AG04449 (cell line): ENCODE data around the gene ESAM.
"Not testable (repeated sequence)": the region's sequence is repeated elsewhere in the genome, so short reads cannot be mapped to it uniquely, and the experiment has no call there.

ENCODE experiments used
- CTCF ChIA-PET: fragments of 350-600 bp; formaldehyde crosslinking; extraction: SDS; loops from one replicate; lab custom pipeline; 2021; ENCODE audit warnings: antibody characterized with exemption; lab: Yijun Ruan, JAX
- POLR2A ChIA-PET: fragments of 400-600, 350-600 bp; formaldehyde crosslinking; extraction: SDS; loops from one replicate; lab custom pipeline; 2020; ENCODE audit warnings: antibody characterized with exemption, inconsistent platforms; lab: Yijun Ruan, JAX
- DNase-seq: peaks from one replicate; pipeline ENCODE4 v3.0.0-alpha.2; 2010; ENCODE audit warnings: low read depth, low spot score
- H3K4me3 ChIP-seq: 2 replicates; pipeline ENCODE4 v1.5.1; 2011; ENCODE audit warnings: low read depth, mild to moderate bottlenecking, control low read depth, low read length
- CTCF ChIP-seq: IDR thresholded peaks from one replicate; pipeline ENCODE4 v1.5.1; 2011; ENCODE audit warnings: mild to moderate bottlenecking, moderate library complexity, low read length, control low read depth, inconsistent platforms; ENCODE audit not compliant: insufficient read depth; ENCODE audit errors: missing control alignments

ESAM gene

GRCh38 chr11:124783002-124783401, 20.9 kb upstream of the ESAM start:
- CTCF ChIA-PET = interaction anchor here (0.9 to 21.6 kb wide), 6 partner anchors 11 to 138 kb away, joined by 3 to 331 read pairs (median 6); partner anchors contain the start of gene ESAM

GRCh38 chr11:124779568-124779967, 17.5 kb upstream of the ESAM start:
- CTCF ChIA-PET = interaction anchor here (1.1 to 20.9 kb wide), 5 partner anchors 10 to 136 kb away, joined by 4 to 331 read pairs (median 18); partner anchors contain the start of genes ESAM and MSANTD2
- H3K4me3 ChIP-seq = no peak overlapping the region
- no peak for TF ChIP-seq CTCF
- POLR2A ChIA-PET = no interaction called here
- no peak for DNase-seq

More at GRCh38 chr11:124783002-124783401, 20.9 kb upstream of the ESAM start:
- H3K4me3 ChIP-seq = no peak overlapping the region
- no peak for DNase-seq
- POLR2A ChIA-PET = no interaction called here
- TF ChIP-seq CTCF = no peak

GRCh38 chr11:124778281-124778680, 16.2 kb upstream of the ESAM start:
- POLR2A ChIA-PET = no interaction called here
- DNase-seq = no peak
- H3K4me3 ChIP-seq = no peak overlapping the region
- no peak for TF ChIP-seq CTCF
- CTCF ChIA-PET = interaction anchor here (1.0 to 20.9 kb wide), 6 partner anchors 11 to 134 kb away, joined by 3 to 331 read pairs (median 12); partner anchors contain the start of genes ESAM and MSANTD2

- TF ChIP-seq CTCF = no peak
- POLR2A ChIA-PET = no interaction called here
- H3K4me3 ChIP-seq = no peak overlapping the region
- no peak for DNase-seq
- CTCF ChIA-PET = interaction anchor here (1.2 to 20.9 kb wide), 2 partner anchors 15 to 133 kb away, joined by 3 to 331 read pairs; partner anchors contain the start of gene MSANTD2
Observed at GRCh38 chr11:124776865-124777645, 15.0 kb upstream of the ESAM start.

GRCh38 chr11:124770959-124771358, 8.9 kb upstream of the ESAM start:
- DNase-seq, POLR2A ChIA-PET: not testable (repeated sequence)
- CTCF ChIA-PET = interaction anchor here (1.0 to 20.9 kb wide), 4 partner anchors 16 to 67 kb away, joined by 3 to 331 read pairs (median 14); partner anchors contain the start of gene MSANTD2

GRCh38 chr11:124769806-124770774, 8.0 kb upstream of the ESAM start:
- DNase-seq = no peak
- H3K4me3 ChIP-seq = no peak overlapping the region
- POLR2A ChIA-PET = no interaction called here
- CTCF ChIA-PET = interaction anchor here (0.8 to 20.9 kb wide), 10 partner anchors 15 to 126 kb away, joined by 3 to 331 read pairs (median 4); partner anchors contain the start of gene MSANTD2
- TF ChIP-seq CTCF = no peak

More at GRCh38 chr11:124770959-124771358, 8.9 kb upstream of the ESAM start:
- H3K4me3 ChIP-seq = not testable (repeated sequence)
